H1 (cell line): ENCODE results near the gene FAM170A. TPM values are rescaled to one million over a fixed set of nuclear protein-coding genes. Genes with fewer than 3 reads are reported as not detected.

Source experiments
- CTCF ChIA-PET: fragments of 300-600 bp; sonication (Branson Sonifier 250); formaldehyde crosslinking; loops from one replicate; lab custom pipeline; 2021; ENCODE audit not compliant: partially characterized antibody; lab: Charles Lee
- POLR2A ChIA-PET: fragments of 300-600 bp; sonication (Branson Sonifier 250); formaldehyde crosslinking; loops from one replicate; lab custom pipeline; 2021; ENCODE audit warnings: inconsistent platforms; ENCODE audit not compliant: partially characterized antibody; lab: Charles Lee
- DNase-seq, 2 experiments: peaks; one replicate each; pipeline versions ENCODE4 v3.0.0 to v3.0.0-alpha.2; 2010 to 2022; ENCODE audit warnings: low spot score in 2 of 2, low read depth in 1 of 2, mixed read lengths in 1 of 2
- FAIRE-seq: peaks from 2 replicates; lab custom pipeline; 2011; peaks lifted over from hg19 to GRCh38; lab: Jason Lieb, UNC
- H2AFZ ChIP-seq: 2 replicates; pipeline ENCODE4 v1.8.1; 2012; ENCODE audit warnings: low read length, inconsistent platforms
- H2AK5ac ChIP-seq: 2 replicates; pipeline ENCODE4 v1.6.1; 2013; ENCODE audit warnings: low read depth, low read length
- H2BK120ac ChIP-seq: replicated peaks from 2 replicates; pipeline ENCODE3; 2013; ENCODE audit warnings: low read depth, low read length, inconsistent platforms
- H2BK12ac ChIP-seq: 2 replicates; pipeline ENCODE4 v1.6.1; 2013; ENCODE audit warnings: low read depth, low read length
- H2BK15ac ChIP-seq: 2 replicates; pipeline ENCODE4 v1.6.1; 2013; ENCODE audit warnings: low read length
- H2BK20ac ChIP-seq: 2 replicates; pipeline ENCODE4 v1.6.1; 2013; ENCODE audit warnings: low read length
- H2BK5ac ChIP-seq: 2 replicates; pipeline ENCODE4 v1.6.1; 2013; ENCODE audit warnings: low read depth, low read length
- H3K14ac ChIP-seq: 2 replicates; pipeline ENCODE4 v1.6.1; 2013; ENCODE audit warnings: inconsistent platforms; ENCODE audit not compliant: insufficient read length
- H3K18ac ChIP-seq: 2 replicates; pipeline ENCODE4 v1.6.1; 2013; ENCODE audit warnings: low read length; ENCODE audit errors: extremely low read depth
- H3K23ac ChIP-seq: 2 replicates; pipeline ENCODE4 v1.6.1; 2013; ENCODE audit warnings: inconsistent platforms; ENCODE audit not compliant: insufficient read length
- H3K23me2 ChIP-seq: 2 replicates; pipeline ENCODE4 v1.6.1; 2013; ENCODE audit warnings: low read depth, low read length
- H3K27ac ChIP-seq: 2 replicates; pipeline ENCODE4 v1.6.1; 2011; ENCODE audit warnings: low read depth, low read length, inconsistent platforms
- H3K27me3 ChIP-seq, 4 experiments: replicated peaks in 1 of 4; 1 replicate in 1 of 4; 2 replicates in 3 of 4; pipeline versions ENCODE4 v1.6.1 to v1.8.1; 2011 to 2013; ENCODE audit warnings: low read length in 3 of 4, mild to moderate bottlenecking in 3 of 4, inconsistent platforms in 2 of 4, mixed read lengths in 2 of 4, moderate library complexity in 1 of 4; ENCODE audit not compliant: control insufficient read depth in 3 of 4, insufficient read depth in 3 of 4; ENCODE audit errors: extremely low read depth in 1 of 4
- H3K36me3 ChIP-seq, 4 experiments: 2 replicates each; pipeline versions ENCODE4 v1.6.1 to v1.8.1; 2011 to 2013; ENCODE audit warnings: mild to moderate bottlenecking in 4 of 4, low read length in 3 of 4, moderate library complexity in 2 of 4, control low read depth in 1 of 4, inconsistent platforms in 1 of 4; ENCODE audit not compliant: insufficient read depth in 4 of 4, control insufficient read depth in 2 of 4
- H3K4ac ChIP-seq: replicated peaks from 2 replicates; pipeline ENCODE3; 2013; ENCODE audit warnings: low read length, low read depth, mixed read lengths, inconsistent platforms; ENCODE audit not compliant: insufficient read length
- H3K4me1 ChIP-seq, 4 experiments: replicated peaks in 1 of 4; 1 replicate in 1 of 4; 2 replicates in 3 of 4; pipeline versions ENCODE4 v1.6.1 to v1.8.1; 2011 to 2013; ENCODE audit warnings: low read length in 3 of 4, inconsistent platforms in 2 of 4, mixed read lengths in 1 of 4; ENCODE audit not compliant: insufficient read depth in 4 of 4, control insufficient read depth in 3 of 4
- H3K4me2 ChIP-seq, 2 experiments: 2 replicates each; pipeline versions ENCODE4 v1.6.1 to v1.8.1; 2011 to 2013; ENCODE audit warnings: low read depth in 2 of 2, low read length in 2 of 2, control low read depth in 1 of 2, inconsistent platforms in 1 of 2, mild to moderate bottlenecking in 1 of 2; ENCODE audit not compliant: insufficient read depth in 1 of 2
- H3K4me3 ChIP-seq, 4 experiments: fragments of 200-600, 300-600 bp in 1 of 4; sonication (generic), shearing (Covaris generic), sonication (Bioruptor Twin) in 1 of 4; 2 replicates each; pipeline versions ENCODE4 v1.5.1 to v1.8.1; 2011 to 2016; ENCODE audit warnings: low read length in 4 of 4, low read depth in 3 of 4, control low read depth in 2 of 4, inconsistent platforms in 2 of 4, mild to moderate bottlenecking in 2 of 4, mixed read lengths in 1 of 4, moderate library complexity in 1 of 4; ENCODE audit not compliant: insufficient read depth in 2 of 4; ENCODE audit errors: extremely low read depth in 1 of 4
- H3K56ac ChIP-seq: replicated peaks from 2 replicates; pipeline ENCODE3; 2013; ENCODE audit warnings: low read depth, mild to moderate bottlenecking, mixed read lengths, low read length, inconsistent platforms; ENCODE audit not compliant: insufficient read length
- H3K79me1 ChIP-seq: 2 replicates; pipeline ENCODE4 v1.6.1; 2013; ENCODE audit warnings: low read depth, low read length, control low read depth
- H3K79me2 ChIP-seq, 2 experiments: 2 replicates each; pipeline versions ENCODE4 v1.6.1 to v1.8.1; 2012 to 2013; ENCODE audit warnings: low read length in 2 of 2, mild to moderate bottlenecking in 2 of 2, inconsistent platforms in 1 of 2; ENCODE audit not compliant: insufficient read depth in 2 of 2, control insufficient read depth in 1 of 2
- H3K9ac ChIP-seq, 4 experiments: replicated peaks in 1 of 4; 1 replicate in 1 of 4; 2 replicates in 3 of 4; pipeline versions ENCODE4 v1.6.1 to v1.8.1; 2011 to 2013; ENCODE audit warnings: low read depth in 3 of 4, low read length in 3 of 4, control low read depth in 2 of 4, mild to moderate bottlenecking in 2 of 4, moderate library complexity in 2 of 4, inconsistent platforms in 1 of 4; ENCODE audit errors: extremely low read depth in 1 of 4
- H3K9me3 ChIP-seq, 2 experiments: 2 replicates each; pipeline versions ENCODE4 v1.6.1 to v1.8.1; 2012 to 2013; ENCODE audit warnings: mild to moderate bottlenecking in 2 of 2, moderate library complexity in 2 of 2, control low read depth in 1 of 2, inconsistent platforms in 1 of 2, low read depth in 1 of 2, low read length in 1 of 2, mixed read lengths in 1 of 2; ENCODE audit not compliant: insufficient read depth in 2 of 2
- H4K20me1 ChIP-seq, 2 experiments: replicated peaks in 1 of 2; 2 replicates each; pipeline versions ENCODE3 to v1.8.1; 2011 to 2013; ENCODE audit warnings: inconsistent platforms in 2 of 2, low read length in 2 of 2, mild to moderate bottlenecking in 1 of 2; ENCODE audit not compliant: insufficient read depth in 2 of 2, control insufficient read depth in 1 of 2
- H4K5ac ChIP-seq: 2 replicates; pipeline ENCODE4 v1.6.1; 2013; ENCODE audit warnings: low read length, low read depth, mixed read lengths, inconsistent platforms; ENCODE audit not compliant: insufficient read length
- H4K8ac ChIP-seq: 2 replicates; pipeline ENCODE4 v1.8.0; 2013; ENCODE audit warnings: mild to moderate bottlenecking, moderate library complexity, low read length, inconsistent platforms; ENCODE audit not compliant: insufficient read depth; ENCODE audit errors: extremely low read depth
- H4K91ac ChIP-seq: replicated peaks from 2 replicates; pipeline ENCODE3; 2013; ENCODE audit warnings: low read length, mixed read lengths, inconsistent platforms; ENCODE audit not compliant: insufficient read length
- CEBPB ChIP-seq: IDR thresholded peaks from 2 replicates; pipeline ENCODE4 v1.6.1; 2012; ENCODE audit warnings: low read depth, low read length
- RNF2 ChIP-seq: fragments of 200-900, 300-1000 bp; sonication (generic); IDR thresholded peaks from 2 replicates; pipeline ENCODE4 v1.7.1; 2016; ENCODE audit warnings: borderline replicate concordance, low read depth, mild to moderate bottlenecking, antibody characterized with exemption, low read length; ENCODE audit not compliant: poor library complexity, severe bottlenecking; ENCODE audit errors: missing control alignments
- RXRA ChIP-seq: IDR thresholded peaks from 2 replicates; pipeline ENCODE4 v1.6.1; 2011; ENCODE audit warnings: low read depth, mild to moderate bottlenecking, low read length, moderate library complexity; ENCODE audit not compliant: insufficient read depth
- USF2 ChIP-seq: IDR thresholded peaks from 2 replicates; pipeline ENCODE4 v1.6.1; 2011; ENCODE audit warnings: low read length, improper control_type of control experiment
- WGBS, 2 experiments: shearing (Covaris generic) in 1 of 2; methylation state at CpG; one replicate each; pipeline versions ENCODE4 v1.1.6 to v1.1.7; 2013 to 2015; ENCODE audit warnings: low lambda C conversion rate in 2 of 2, mixed read lengths in 2 of 2, inconsistent platforms in 1 of 2, low coverage in 1 of 2, missing lambda C conversion rate in 1 of 2; ENCODE audit not compliant: insufficient replicate concordance in 2 of 2, insufficient coverage in 1 of 2, insufficient read length in 1 of 2; ENCODE audit errors: extremely low coverage in 1 of 2, missing lambda C conversion rate in 1 of 2; 5-methylcytosine and 5-hydroxymethylcytosine counted together
- polyA plus RNA-seq, 7 experiments: library from polyadenylated mRNA; depleted of rRNA in 3 of 7; stranded (reverse) in 5 of 7; unstranded in 2 of 7; fragments of >200 nt in 5 of 7; fragments of 200-250 nt in 2 of 7; gene quantifications; 1 replicate in 5 of 7; 2 replicates in 1 of 7; 4 replicates in 1 of 7; pipeline versions ENCODE4 v1.2.1 to v1.2.3, GENCODE V29; 2011 to 2013; ENCODE audit warnings: missing spikeins in 2 of 7, mixed read lengths in 2 of 7
- total RNA-seq: library from RNA; stranded (reverse); fragmentation: NEBNext Ultra II Directional; extraction: Animal tissue kit (Norgen Biotek cat#: 25700); gene quantifications from 2 replicates; pipeline ENCODE4 v1.2.1, GENCODE V29; 2021

FAM170A gene
- total and polyA plus RNA-seq, 2 of the 8 experiments (the other 6 are each of a cell fraction or from before 2014, with no cell fraction given): not detected

- Histone ChIP-seq H2AFZ (no peak overlapping the region), H3K27me3 (no peaks in the 10 kb centered on the region), H2BK5ac (no peak overlapping the region), H3K4me3 (no peak overlapping the region), H2BK20ac (no peak overlapping the region), H3K4me2 (no peak overlapping the region), H3K27ac (no peak overlapping the region), H4K5ac (no peak overlapping the region), H3K9me3 (no peaks in the 10 kb centered on the region), H2AK5ac (no peak overlapping the region), H3K14ac (no peak overlapping the region), H4K8ac (no peak overlapping the region), H4K91ac (no peak overlapping the region), H3K36me3 (no peaks in the 10 kb centered on the region), H2BK15ac (no peak overlapping the region), H3K56ac (no peak overlapping the region), H3K23me2 (no peaks in the 10 kb centered on the region), H2BK12ac (no peak overlapping the region), H3K9ac (no peak overlapping the region), H3K23ac (no peak overlapping the region), H2BK120ac (no peak overlapping the region), H3K79me1 (no peaks in the 10 kb centered on the region), H3K79me2 (no peaks in the 10 kb centered on the region), H3K18ac (no peak overlapping the region), H4K20me1 (no peaks in the 10 kb centered on the region), H3K4ac (no peak overlapping the region), H3K4me1 (no peaks in the 10 kb centered on the region)
- CTCF ChIA-PET: no interaction called here
- POLR2A ChIA-PET: no interaction called here
- TF ChIP-seq RXRA (no peak), RNF2 (no peak), USF2 (no peak), CEBPB (no peak)
- WGBS, 2 experiments: 88% methylated on average over 12 of the region's 12 CpGs; no CpG with 5 or more reads in 1 of the 2 experiments
- no peak for DNase-seq
- FAIRE-seq: no peak
Observed at GRCh38 chr5:119680080-119680479, 50.7 kb downstream of the FAM170A start.
